ENCODE results near the gene CSF3R. TPM values are rescaled to one million over a fixed set of nuclear protein-coding genes. Genes with fewer than 3 reads are reported as not detected.
"Not testable (repeated sequence)": the region's sequence is repeated elsewhere in the genome, so short reads cannot be mapped to it uniquely, and the experiment has no call there.

Gene CSF3R
- total RNA-seq, 1 experiment from 2014 or later, result not detected

DNA sequence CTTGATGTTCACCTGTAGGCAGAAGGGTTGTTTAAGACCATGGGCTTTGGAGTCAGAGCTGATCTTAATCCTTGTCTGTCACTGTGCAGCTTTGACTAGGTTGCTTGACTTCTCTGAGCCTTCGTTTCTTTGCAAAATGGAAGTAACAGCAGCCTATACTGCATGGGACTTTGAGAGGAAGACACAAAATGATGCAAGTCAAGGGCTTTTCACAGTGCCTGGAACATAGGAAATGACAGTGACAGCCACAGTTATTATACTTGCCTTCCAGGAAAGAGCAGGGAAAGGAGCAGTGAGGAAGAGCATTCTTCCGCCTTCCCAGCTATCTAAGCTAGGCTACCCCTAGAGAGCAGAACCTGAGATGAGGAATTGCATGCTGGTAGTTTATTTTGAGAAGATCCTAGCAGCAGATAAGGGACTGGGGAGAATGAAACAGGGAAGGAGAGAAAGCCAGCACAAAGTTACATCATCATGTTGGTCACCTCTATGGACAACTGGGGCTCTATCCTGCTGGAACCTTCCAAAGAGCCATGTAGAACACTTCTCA is 3.1 kb downstream of the CSF3R start:
- Histone ChIP-seq H3K9me3 (ENCODE audit: low read depth, low read length, poor library complexity, severe bottlenecking) (no peaks in the 10 kb centered on the region), H3K4me3 (ENCODE audit: low read depth, low read length, poor library complexity, severe bottlenecking) (no peak overlapping the region), H3K4me1 (ENCODE audit: insufficient read depth, low read length, poor library complexity, severe bottlenecking) (no peaks in the 10 kb centered on the region), H3K27ac (ENCODE audit: low read depth, low read length, poor library complexity, severe bottlenecking) (no peak overlapping the region), H3K36me3 (ENCODE audit: insufficient read depth, low read length, poor library complexity, severe bottlenecking) (no peaks in the 10 kb centered on the region), H3K27me3 (replicated peaks; ENCODE audit: insufficient read depth, low read depth, low read length, poor library complexity) (no peaks in the 10 kb centered on the region)
- no peak for TF ChIP-seq EZH2 (IDR thresholded peaks at IDR 0.05; ENCODE audit: borderline replicate concordance, low read depth, low read length, poor library complexity, severe bottlenecking)
- TF ChIP-seq, protein P1, sequence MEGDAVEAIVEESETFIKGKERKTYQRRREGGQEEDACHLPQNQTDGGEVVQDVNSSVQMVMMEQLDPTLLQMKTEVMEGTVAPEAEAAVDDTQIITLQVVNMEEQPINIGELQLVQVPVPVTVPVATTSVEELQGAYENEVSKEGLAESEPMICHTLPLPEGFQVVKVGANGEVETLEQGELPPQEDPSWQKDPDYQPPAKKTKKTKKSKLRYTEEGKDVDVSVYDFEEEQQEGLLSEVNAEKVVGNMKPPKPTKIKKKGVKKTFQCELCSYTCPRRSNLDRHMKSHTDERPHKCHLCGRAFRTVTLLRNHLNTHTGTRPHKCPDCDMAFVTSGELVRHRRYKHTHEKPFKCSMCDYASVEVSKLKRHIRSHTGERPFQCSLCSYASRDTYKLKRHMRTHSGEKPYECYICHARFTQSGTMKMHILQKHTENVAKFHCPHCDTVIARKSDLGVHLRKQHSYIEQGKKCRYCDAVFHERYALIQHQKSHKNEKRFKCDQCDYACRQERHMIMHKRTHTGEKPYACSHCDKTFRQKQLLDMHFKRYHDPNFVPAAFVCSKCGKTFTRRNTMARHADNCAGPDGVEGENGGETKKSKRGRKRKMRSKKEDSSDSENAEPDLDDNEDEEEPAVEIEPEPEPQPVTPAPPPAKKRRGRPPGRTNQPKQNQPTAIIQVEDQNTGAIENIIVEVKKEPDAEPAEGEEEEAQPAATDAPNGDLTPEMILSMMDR (conservative IDR thresholded peaks at IDR 0.05; ENCODE audit: low read depth, low read length), result no peak
- DNase-seq (ENCODE audit: low spot score), result no peak
- ChIA-PET CTCF (no interaction called here), POLR2A (ENCODE audit: low non-redundant PET) (no interaction called here)
- BruUV-seq (replicated peaks), result no TSS peak
- intact Hi-C loops (cut with micrococcal nuclease; ENCODE audit: unreplicated experiment), result no loop called here

DNA sequence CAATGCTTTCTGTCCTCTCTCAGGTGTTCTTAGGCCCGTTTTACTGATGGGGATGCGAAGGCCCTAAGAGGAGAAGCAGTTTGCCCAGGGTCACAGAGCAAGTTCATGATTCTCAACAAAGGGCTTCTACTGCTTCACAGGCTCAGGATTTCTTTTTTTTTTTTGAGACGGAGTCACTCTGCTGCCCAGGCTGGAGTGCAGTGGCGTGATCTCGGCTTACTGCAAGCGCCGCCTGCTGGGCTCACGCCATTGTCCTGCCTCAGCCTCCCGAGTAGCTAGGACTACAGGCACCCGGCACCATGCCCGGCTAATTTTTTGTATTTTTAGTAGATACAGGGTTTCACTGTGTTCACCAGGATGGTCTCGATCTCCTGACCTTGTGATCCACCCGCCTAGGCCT is 5.1 kb downstream of the CSF3R start:
- CTCF ChIA-PET; intact Hi-C loops (cut with micrococcal nuclease; ENCODE audit: unreplicated experiment); H3K4me1 ChIP-seq (ENCODE audit: insufficient read depth, low read length, poor library complexity, severe bottlenecking); POLR2A ChIA-PET (ENCODE audit: low non-redundant PET); DNase-seq (ENCODE audit: low spot score); H3K9me3 ChIP-seq (ENCODE audit: low read depth, low read length, poor library complexity, severe bottlenecking); H3K27ac ChIP-seq (ENCODE audit: low read depth, low read length, poor library complexity, severe bottlenecking); BruUV-seq (replicated peaks); H3K36me3 ChIP-seq (ENCODE audit: insufficient read depth, low read length, poor library complexity, severe bottlenecking); H3K4me3 ChIP-seq (ENCODE audit: low read depth, low read length, poor library complexity, severe bottlenecking); H3K27me3 ChIP-seq (replicated peaks; ENCODE audit: insufficient read depth, low read depth, low read length, poor library complexity): not testable (repeated sequence)

DNA sequence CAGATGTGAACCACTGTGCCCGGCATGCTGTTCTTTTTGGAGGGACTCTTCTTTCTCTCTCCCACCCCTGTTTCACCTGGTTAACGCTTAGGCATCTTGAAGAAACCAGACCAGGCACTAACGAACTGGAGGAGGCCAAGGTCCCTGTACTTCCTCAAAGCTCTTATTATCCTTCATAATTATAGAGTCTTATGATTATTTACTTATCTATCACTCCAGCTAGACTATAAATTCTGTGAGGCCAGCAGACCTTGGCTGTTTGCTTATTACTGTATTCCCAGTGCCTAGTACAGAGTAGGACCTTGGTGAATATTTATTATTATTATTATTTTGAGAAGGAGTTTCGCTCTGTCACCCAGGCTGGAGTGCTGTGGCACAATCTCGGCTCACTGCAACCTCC is 5.8 kb downstream of the CSF3R start:
- BruUV-seq (replicated peaks), result no TSS peak
- no peaks in the 10 kb centered on the region for H3K36me3 ChIP-seq (ENCODE audit: insufficient read depth, low read length, poor library complexity, severe bottlenecking)
- intact Hi-C loops (cut with micrococcal nuclease; ENCODE audit: unreplicated experiment), result no loop called here
- POLR2A ChIA-PET (ENCODE audit: low non-redundant PET), result no interaction called here
- no peaks in the 10 kb centered on the region for H3K9me3 ChIP-seq (ENCODE audit: low read depth, low read length, poor library complexity, severe bottlenecking)
- no peak overlapping the region for H3K4me3 ChIP-seq (ENCODE audit: low read depth, low read length, poor library complexity, severe bottlenecking)
- no peak overlapping the region for H3K27ac ChIP-seq (ENCODE audit: low read depth, low read length, poor library complexity, severe bottlenecking)
- H3K27me3 ChIP-seq (replicated peaks; ENCODE audit: insufficient read depth, low read depth, low read length, poor library complexity), result no peaks in the 10 kb centered on the region
- TF ChIP-seq, protein P1 (conservative IDR thresholded peaks at IDR 0.05; ENCODE audit: low read depth, low read length), result no peak
- no peak for TF ChIP-seq EZH2 (IDR thresholded peaks at IDR 0.05; ENCODE audit: borderline replicate concordance, low read depth, low read length, poor library complexity, severe bottlenecking)
- H3K4me1 ChIP-seq (ENCODE audit: insufficient read depth, low read length, poor library complexity, severe bottlenecking), result no peaks in the 10 kb centered on the region
- DNase-seq (ENCODE audit: low spot score), result no peak
- CTCF ChIA-PET, result interaction anchor here (0.7 kb wide), 1 partner anchor 285 kb away, joined by 5 read pairs; no protein-coding TSS in a partner anchor

DNA sequence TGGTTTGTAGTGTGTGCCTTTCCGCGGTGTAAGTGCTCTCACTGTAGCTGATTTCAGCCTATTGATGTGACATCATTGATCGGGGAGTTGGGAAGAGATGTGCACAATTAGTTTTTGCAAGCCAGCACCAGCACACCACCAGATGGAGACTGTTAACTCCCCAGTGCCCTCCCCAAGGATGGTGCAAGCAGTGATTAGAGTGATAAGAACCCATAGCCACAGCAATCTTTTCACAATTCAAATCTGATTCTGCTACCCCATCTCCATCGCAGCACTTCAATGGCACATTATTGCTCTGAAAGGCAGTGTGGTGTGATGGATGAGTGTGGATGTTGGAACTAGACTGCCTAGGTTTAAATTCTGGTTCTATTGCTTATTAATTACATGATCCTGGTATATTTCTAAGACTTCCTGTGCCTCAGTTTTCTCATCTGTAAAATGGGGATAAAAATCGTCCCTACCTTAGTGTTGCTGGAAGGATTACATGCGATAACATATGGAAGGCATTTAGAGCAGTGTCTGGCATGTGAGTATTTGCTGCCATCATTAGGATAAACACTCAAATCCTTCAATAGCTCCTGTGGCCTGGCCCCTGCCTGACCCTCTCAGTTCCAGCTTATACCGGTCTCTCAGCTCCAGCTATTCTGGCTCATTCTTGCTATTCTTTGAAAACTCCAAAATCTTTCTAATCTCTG is 6.7 kb downstream of the CSF3R start:
- DNase-seq (ENCODE audit: low spot score), result no peak
- Histone ChIP-seq H3K27ac (ENCODE audit: low read depth, low read length, poor library complexity, severe bottlenecking) (no peak overlapping the region), H3K9me3 (ENCODE audit: low read depth, low read length, poor library complexity, severe bottlenecking) (no peaks in the 10 kb centered on the region), H3K36me3 (ENCODE audit: insufficient read depth, low read length, poor library complexity, severe bottlenecking) (no peaks in the 10 kb centered on the region), H3K4me3 (ENCODE audit: low read depth, low read length, poor library complexity, severe bottlenecking) (no peak overlapping the region), H3K4me1 (ENCODE audit: insufficient read depth, low read length, poor library complexity, severe bottlenecking) (no peaks in the 10 kb centered on the region), H3K27me3 (replicated peaks; ENCODE audit: insufficient read depth, low read depth, low read length, poor library complexity) (no peaks in the 10 kb centered on the region)
- TF ChIP-seq EZH2 (IDR thresholded peaks at IDR 0.05; ENCODE audit: borderline replicate concordance, low read depth, low read length, poor library complexity, severe bottlenecking), result no peak
- intact Hi-C loops (cut with micrococcal nuclease; ENCODE audit: unreplicated experiment), result no loop called here
- no TSS peak for BruUV-seq (replicated peaks)
- CTCF ChIA-PET, result no interaction called here
- POLR2A ChIA-PET (ENCODE audit: low non-redundant PET), result no interaction called here

Data from A673 (cell line).